Activated T-helper 17 cell treated with anti-CD3 and anti-CD28 coated beads, Interleukin-2, amount 50 U/mL, for 72 hours (primary cell): ENCODE measurements around the gene TMEM72. TPM values are rescaled to one million over a fixed set of nuclear protein-coding genes. Genes with fewer than 3 reads are reported as not detected.

Source experiments
- ATAC-seq: fragments of 150-1000 bp; cut with Tn5 transposase; replicated peaks from 2 replicates; pipeline ENCODE4 v1.10.0; 2021; ENCODE audit warnings: mild to moderate bottlenecking, moderate library complexity
- H3K27ac Mint-ChIP-seq: one replicate; pipeline ENCODE4 v1.8.0; 2022; ENCODE audit warnings: mixed read lengths
- H3K27me3 Mint-ChIP-seq: one replicate; pipeline ENCODE4 v1.8.0; 2022; ENCODE audit warnings: mixed read lengths
- H3K36me3 Mint-ChIP-seq: one replicate; pipeline ENCODE4 v1.8.0; 2022; ENCODE audit warnings: low read depth, mild to moderate bottlenecking, mixed read lengths
- H3K4me1 Mint-ChIP-seq: one replicate; pipeline ENCODE4 v1.8.0; 2022; ENCODE audit warnings: mixed read lengths
- H3K4me3 Mint-ChIP-seq: one replicate; pipeline ENCODE4 v1.8.0; 2022; ENCODE audit warnings: mild to moderate bottlenecking, mixed read lengths
- H3K9me3 Mint-ChIP-seq: one replicate; pipeline ENCODE4 v1.8.0; 2022; ENCODE audit warnings: mixed read lengths
- total RNA-seq, 2 donors: library from RNA; stranded (reverse); gene quantifications; one replicate each; pipeline ENCODE4 v1.2.3, GENCODE V29; 2022

TMEM72 gene
- total RNA-seq, 2 donors from 2014 or later, result not detected

DNA sequence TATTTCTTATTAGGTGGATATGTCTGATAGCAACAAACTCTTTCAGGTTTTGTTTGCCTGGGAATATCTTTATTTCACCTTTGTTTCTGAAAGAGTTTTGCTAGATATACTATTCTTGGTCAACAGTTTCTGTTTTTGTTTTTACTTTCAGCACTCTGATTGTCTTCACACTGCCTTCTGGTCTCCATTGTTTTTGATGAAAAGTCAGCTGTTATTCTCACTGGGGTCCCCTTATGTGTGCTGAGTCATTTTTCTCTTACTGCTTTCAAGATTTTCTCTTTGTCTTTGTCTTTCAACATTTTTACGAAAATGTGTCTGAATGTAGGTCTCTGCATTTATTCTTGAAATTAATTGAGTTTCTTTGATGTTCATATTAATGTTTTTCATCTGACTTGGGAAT lies 33.2 kb downstream of the TMEM72 start:
- H3K27ac Mint-ChIP-seq, result no peak overlapping the region
- no peaks in the 10 kb centered on the region for H3K4me1 Mint-ChIP-seq
- H3K27me3 Mint-ChIP-seq, result peaks cover 8% of the 10 kb centered on the region
- no peak overlapping the region for H3K4me3 Mint-ChIP-seq
- ATAC-seq, result no peak
- H3K9me3 Mint-ChIP-seq, result peaks cover 15% of the 10 kb centered on the region
- no peaks in the 10 kb centered on the region for H3K36me3 Mint-ChIP-seq

DNA sequence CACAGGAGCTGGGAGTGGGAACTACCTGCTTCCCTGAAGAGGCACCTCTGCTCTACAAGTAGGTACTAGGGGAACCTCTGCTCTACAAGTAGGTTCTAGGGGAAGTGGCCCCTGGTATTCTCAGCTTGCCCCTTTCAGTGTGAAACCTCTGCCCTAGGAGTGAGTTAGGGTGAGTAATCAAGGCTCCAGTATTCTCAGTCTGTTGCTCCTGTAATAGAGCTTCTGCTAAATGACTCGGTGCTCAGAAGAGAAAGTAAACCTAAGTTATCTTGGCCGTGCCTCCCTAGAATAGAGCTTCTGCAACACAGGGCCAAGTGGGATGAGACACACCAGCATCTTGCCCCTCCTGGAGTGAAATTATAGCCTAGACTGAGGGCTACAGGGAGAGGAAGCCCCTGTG lies 35.1 kb downstream of the TMEM72 start:
- Mint-ChIP-seq H3K4me3 (no peak overlapping the region), H3K27ac (no peak overlapping the region), H3K4me1 (no peaks in the 10 kb centered on the region), H3K27me3 (peaks cover 8% of the 10 kb centered on the region), H3K36me3 (no peaks in the 10 kb centered on the region), H3K9me3 (peaks cover 15% of the 10 kb centered on the region)
- no peak for ATAC-seq

DNA sequence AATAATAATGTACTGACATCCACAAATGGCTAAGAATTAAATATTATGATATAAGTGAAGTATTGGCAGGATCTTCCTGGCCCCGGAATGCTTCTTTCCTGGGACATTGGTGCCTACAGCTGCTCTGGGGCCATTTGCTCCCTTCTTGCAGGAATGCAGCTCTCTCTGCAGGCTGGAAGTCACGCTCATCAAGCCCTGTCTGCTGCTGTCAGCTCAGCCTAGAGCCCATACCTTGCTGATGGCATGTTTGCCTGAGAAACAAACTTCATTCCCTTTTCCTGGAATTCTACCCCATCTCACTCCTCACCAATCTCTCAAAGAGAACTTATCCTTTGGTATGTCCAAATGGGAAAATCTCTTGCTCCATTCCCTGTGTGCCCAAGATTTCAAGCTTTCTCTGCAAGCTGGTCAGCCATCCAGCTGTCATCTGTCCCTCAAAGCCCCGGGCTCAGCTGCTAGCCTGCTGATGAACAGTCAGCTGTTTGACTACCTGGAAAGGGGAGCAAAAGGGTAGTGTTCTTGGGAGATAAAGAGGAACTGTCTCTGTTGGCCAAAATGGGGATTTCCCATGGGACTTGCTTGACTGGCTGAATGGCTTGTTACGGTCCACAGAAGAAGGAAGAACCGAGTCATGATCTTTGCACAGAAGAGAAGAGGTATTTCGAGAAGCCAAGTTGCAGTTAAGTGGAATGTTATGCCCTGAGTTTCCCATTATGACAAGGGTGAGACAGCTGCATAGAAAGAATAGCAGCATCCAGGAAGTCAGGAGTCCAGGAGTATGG lies 36.4 kb downstream of the TMEM72 start:
- H3K9me3 Mint-ChIP-seq, result peaks cover 15% of the 10 kb centered on the region
- no peaks in the 10 kb centered on the region for H3K4me1 Mint-ChIP-seq
- peaks cover 8% of the 10 kb centered on the region for H3K27me3 Mint-ChIP-seq
- H3K4me3 Mint-ChIP-seq, result no peak overlapping the region
- no peak for ATAC-seq
- no peaks in the 10 kb centered on the region for H3K36me3 Mint-ChIP-seq
- H3K27ac Mint-ChIP-seq, result no peak overlapping the region

DNA sequence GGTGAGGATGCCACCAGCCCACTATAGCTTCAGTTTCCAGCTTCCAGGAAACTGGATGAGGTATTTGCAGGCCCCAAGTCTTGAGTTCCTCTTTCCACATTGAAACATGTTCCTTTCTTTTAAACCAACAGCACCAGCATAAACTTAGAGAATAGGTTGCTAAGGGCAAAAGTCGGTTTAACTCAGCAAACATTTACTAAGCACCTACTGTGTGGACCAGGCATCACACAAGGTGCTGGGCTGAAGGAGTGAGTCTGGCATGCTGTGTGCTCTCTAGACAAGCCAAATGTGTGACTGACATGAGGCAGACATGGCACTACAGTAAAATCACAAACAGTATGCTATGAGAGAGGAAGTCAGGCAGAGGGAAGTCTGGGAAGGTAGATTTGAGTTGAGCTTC lies 37.5 kb downstream of the TMEM72 start:
- Mint-ChIP-seq H3K27me3 (peaks cover 8% of the 10 kb centered on the region), H3K4me3 (no peak overlapping the region), H3K36me3 (no peaks in the 10 kb centered on the region), H3K27ac (no peak overlapping the region), H3K4me1 (no peaks in the 10 kb centered on the region), H3K9me3 (peaks cover 15% of the 10 kb centered on the region)
- ATAC-seq, result no peak

DNA sequence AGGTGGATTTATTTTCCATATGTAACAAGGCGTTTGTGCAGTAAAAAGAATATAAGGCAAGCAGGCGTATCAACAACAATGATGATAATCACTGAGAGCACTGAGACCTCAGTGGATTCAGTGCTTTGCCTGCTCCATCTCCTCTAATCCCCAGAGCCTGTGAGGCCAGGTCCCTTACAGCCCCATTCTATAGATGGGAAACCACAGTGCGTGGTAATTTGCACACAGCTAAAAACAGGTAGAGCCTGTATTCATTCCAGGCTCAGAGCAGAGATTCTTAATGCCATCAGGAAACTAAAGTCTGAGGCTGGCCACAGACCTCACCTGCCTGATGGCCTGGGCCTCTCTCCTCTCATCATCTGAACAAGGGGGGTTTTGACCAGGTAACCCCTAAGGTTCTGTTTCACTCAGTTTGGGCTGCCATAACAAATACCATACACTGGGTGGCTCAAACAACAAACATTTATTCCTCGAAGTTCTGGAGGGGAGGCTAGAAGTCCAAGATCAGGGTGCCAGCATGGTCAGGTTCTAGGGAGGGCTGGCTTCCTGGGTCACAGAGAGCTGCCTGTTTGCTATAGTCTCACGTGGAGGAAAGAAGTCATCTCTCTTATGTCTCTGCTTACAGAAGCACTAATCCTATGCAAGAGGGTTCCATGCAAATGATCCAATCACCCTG lies 38.1 kb downstream of the TMEM72 start:
- H3K27me3 Mint-ChIP-seq, result peaks cover 8% of the 10 kb centered on the region
- no peak overlapping the region for H3K4me3 Mint-ChIP-seq
- H3K9me3 Mint-ChIP-seq, result peaks cover 11% of the 10 kb centered on the region
- H3K36me3 Mint-ChIP-seq, result no peaks in the 10 kb centered on the region
- H3K27ac Mint-ChIP-seq, result no peak overlapping the region
- H3K4me1 Mint-ChIP-seq, result no peaks in the 10 kb centered on the region
- ATAC-seq, result no peak

DNA sequence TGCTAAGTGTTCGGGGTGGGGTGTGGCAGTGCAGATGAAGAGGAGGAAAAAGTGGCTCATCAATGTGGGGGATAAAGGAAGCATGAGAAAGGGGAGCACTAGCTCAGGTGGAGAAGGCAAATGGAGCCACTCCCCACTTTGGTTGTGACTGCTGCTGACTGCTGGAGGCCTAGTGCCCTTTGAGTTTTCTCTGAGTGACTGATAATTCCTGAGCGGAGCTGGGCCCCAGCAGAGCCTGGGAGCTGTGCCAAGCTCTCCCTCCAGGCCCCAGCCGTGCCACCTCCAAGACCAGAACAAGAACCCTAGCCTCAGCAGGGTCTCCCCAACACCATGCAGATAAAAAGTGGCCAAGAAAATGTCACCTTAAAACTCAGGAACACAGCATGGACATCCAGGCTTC lies 38.8 kb downstream of the TMEM72 start:
- Mint-ChIP-seq H3K27me3 (peaks cover 4% of the 10 kb centered on the region), H3K4me3 (no peak overlapping the region), H3K9me3 (peaks cover 5% of the 10 kb centered on the region), H3K4me1 (peaks cover 3% of the 10 kb centered on the region), H3K36me3 (no peaks in the 10 kb centered on the region), H3K27ac (no peak overlapping the region)
- ATAC-seq, result no peak

DNA sequence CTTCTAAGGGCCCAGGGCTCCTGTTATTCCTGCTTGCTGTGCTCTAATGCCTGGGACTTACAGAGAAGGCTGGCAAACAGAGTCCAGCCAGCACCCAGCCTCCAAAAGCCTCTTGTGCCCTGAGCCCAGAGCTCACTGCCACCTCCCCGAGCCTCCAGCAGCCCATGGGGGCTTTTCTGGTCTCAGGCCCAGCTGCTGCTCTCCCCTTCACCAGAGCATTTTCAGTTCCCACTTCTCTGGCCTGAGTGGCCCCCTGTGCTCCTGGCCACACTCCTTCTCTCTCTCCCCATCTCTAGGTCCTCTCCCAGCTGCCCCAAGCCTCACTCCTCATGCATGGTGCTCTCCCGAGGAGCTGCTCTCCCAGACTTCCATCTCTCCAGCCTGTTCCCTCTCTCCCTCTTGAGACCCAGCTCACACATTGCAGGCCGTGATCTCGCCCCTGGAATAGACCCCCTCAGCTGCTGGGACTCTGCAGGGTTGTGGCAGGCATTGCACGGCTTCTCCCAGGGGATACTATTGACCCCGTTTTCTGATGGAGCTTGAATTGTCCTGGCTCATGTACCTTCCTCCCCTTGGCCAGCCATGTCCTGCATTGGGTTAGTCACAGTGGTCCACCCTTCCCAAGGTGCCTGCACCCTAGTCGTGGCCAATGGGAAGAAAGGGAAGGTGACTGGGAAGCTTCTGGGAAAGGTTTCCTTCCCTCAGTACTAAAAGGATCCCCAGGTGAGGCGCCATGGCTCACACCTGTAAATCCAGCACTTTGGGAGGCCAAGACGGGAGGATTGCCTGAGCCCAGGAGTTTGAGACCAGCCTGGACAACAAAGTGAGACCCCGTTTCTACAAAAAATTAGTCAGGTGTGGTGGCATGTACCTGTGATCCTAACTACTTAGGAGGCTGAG lies 39.4 kb downstream of the TMEM72 start:
- Mint-ChIP-seq H3K4me1 (peaks cover 3% of the 10 kb centered on the region), H3K9me3 (no peaks in the 10 kb centered on the region), H3K27me3 (no peaks in the 10 kb centered on the region), H3K36me3 (no peaks in the 10 kb centered on the region), H3K4me3 (no peak overlapping the region), H3K27ac (no peak overlapping the region)
- ATAC-seq, result no peak

DNA sequence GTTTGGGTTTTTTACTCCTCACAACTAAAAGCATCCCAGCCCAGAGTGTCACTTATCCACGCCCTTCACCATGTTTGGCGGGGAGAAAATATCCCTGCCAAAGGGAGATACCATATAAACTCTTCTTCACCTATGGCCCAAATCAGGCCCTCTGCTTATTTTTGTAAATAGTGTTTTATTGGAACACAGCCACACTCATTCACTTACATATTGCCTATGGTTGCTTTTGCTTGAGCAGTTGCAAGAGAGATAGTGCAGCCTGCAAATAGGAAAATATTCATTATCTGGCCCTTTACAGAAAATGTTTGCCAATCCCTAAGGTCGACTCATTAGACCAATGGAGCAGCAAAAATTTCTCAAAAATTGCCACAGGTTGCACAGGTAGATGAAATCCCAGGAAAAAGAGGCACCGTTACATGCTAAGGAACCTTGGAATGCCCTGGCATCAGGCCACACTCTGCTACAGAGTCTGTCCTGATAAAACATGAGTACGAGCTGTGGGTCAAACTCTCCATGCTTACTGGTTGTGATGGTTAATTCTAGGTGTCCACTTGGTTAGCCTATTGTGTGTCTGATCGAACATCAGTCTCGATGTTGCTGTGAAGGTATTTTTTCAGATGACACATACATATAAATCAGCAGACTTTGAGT lies 40.6 kb downstream of the TMEM72 start:
- no peak for ATAC-seq
- Mint-ChIP-seq H3K27ac (no peak overlapping the region), H3K4me3 (no peak overlapping the region), H3K36me3 (no peaks in the 10 kb centered on the region), H3K9me3 (no peaks in the 10 kb centered on the region), H3K4me1 (peaks cover 3% of the 10 kb centered on the region), H3K27me3 (no peaks in the 10 kb centered on the region)

DNA sequence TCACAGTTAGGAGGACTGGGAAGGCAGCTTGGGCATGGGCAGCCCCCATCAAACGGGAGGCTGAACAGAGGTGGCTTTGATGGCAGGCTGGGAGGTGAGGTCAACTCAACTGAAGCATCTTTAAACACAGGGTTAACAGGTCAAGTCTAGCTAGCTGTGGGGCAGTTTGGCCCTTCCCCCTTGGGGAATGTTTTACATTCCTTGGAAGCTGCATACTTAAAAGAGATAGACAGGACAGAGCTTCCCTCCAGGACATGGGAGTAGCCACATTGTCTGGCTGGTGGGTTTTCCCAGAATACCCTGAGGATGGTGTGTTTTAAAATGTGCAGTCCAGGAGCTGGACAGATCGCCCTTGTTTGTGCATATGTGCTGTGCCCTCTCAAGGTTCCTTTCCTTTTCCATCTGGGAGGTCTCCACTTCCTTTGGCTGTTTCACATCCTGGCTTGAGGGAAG lies 41.7 kb downstream of the TMEM72 start:
- no peak for ATAC-seq
- Mint-ChIP-seq H3K4me1 (peaks cover 3% of the 10 kb centered on the region), H3K36me3 (no peaks in the 10 kb centered on the region), H3K27ac (no peak overlapping the region), H3K4me3 (no peak overlapping the region), H3K27me3 (no peaks in the 10 kb centered on the region), H3K9me3 (no peaks in the 10 kb centered on the region)

DNA sequence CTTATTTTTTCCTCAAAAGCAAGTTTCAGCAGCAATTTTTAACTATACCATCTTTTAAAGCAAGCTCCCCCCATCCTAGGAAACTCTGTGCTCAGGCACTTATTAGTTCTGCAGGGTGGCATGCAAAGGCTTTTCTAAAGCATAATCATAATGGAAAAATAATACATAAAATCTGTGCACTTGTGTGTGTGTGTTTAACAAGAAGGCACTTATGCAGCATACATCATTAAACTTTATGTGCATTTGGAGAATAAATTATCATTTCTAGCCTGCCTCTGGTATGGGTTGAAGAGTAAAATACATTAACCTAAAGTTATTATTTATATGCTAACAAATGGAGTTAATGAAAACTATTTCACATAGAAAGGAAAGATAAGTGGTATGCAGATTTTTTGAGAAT lies 42.9 kb downstream of the TMEM72 start:
- H3K27me3 Mint-ChIP-seq, result no peaks in the 10 kb centered on the region
- H3K4me1 Mint-ChIP-seq, result peaks cover 8% of the 10 kb centered on the region
- H3K4me3 Mint-ChIP-seq, result no peak overlapping the region
- no peak overlapping the region for H3K27ac Mint-ChIP-seq
- no peaks in the 10 kb centered on the region for H3K36me3 Mint-ChIP-seq
- no peaks in the 10 kb centered on the region for H3K9me3 Mint-ChIP-seq
- ATAC-seq, result no peak

DNA sequence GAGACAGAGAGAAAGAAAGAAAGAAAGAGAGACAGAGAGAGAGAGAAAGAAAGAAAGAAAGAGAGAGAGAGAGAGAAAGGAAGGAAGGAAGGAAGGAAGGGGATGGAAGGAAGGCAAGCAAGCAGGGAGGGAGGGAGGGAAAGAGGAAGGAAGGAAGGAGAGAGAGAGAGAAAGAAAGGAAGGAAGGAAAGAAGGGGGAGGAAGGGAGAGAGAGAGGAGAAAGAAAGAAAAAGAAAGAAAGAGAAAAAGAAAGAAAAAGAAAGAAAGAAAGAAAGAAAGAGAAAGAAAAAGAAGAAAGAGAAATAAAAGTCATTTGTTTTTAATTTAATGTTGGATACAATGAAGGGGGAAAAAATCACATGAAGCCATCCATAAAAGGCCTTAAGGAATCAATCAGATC lies 43.8 kb downstream of the TMEM72 start:
- peaks cover 8% of the 10 kb centered on the region for H3K4me1 Mint-ChIP-seq
- no peak overlapping the region for H3K27ac Mint-ChIP-seq
- no peaks in the 10 kb centered on the region for H3K9me3 Mint-ChIP-seq
- H3K36me3 Mint-ChIP-seq, result no peaks in the 10 kb centered on the region
- ATAC-seq, result no peak
- no peak overlapping the region for H3K4me3 Mint-ChIP-seq
- H3K27me3 Mint-ChIP-seq, result no peaks in the 10 kb centered on the region

DNA sequence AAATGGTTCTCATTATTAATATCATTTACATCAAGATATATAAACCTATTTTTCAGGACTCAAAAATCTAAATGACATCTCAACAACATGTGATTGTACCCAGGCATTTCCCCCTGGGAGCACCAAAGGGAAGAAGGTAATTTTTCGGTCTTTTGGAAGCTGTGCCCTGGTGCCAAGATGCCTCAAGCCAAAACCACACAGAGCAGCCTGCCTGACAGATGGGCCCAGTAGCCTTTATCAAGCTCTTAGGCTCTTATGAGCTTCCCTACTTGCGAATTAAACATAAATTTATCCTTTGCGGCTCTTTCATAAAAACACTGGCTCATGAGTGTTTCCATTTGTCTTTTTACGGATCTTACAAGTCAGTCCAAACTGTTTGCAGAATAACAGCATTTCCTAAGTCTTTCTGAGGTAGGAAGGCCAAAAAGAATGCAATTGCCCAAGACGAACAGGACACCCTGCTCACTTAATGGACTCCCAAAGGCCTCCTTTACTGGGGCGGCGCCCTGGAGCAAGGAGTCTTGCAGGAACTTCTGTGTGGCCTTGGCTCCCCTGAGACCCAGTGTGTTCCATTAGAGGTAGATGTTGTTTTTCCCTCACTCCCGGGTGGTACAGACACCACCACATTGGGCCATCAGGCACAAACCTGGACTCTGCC lies 44.4 kb downstream of the TMEM72 start:
- no peak for ATAC-seq
- Mint-ChIP-seq H3K4me1 (peaks cover 8% of the 10 kb centered on the region), H3K4me3 (no peak overlapping the region), H3K27me3 (no peaks in the 10 kb centered on the region), H3K27ac (no peak overlapping the region), H3K36me3 (no peaks in the 10 kb centered on the region), H3K9me3 (no peaks in the 10 kb centered on the region)

DNA sequence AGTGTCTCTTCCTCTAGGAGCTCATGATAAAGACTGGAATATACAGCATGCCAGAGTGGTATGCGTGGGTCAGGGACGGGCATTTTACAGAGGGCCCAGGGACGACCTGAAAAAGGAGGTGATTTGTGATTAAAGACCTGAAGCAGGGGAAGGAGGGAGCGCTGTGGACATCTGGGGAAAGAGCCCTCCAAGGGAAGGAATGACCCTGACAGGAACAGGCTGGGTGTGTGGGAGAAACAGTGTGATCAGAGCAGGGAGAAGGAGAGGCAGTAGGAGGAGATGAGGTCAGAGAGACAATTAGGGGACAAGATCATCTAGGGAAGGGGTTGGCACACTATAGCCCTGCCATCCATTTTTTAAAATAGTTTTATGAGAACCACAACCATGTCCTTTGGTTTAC lies 45.1 kb downstream of the TMEM72 start:
- ATAC-seq, result no peak
- no peak overlapping the region for H3K4me3 Mint-ChIP-seq
- H3K36me3 Mint-ChIP-seq, result no peaks in the 10 kb centered on the region
- no peaks in the 10 kb centered on the region for H3K9me3 Mint-ChIP-seq
- H3K4me1 Mint-ChIP-seq, result peaks cover 8% of the 10 kb centered on the region
- no peaks in the 10 kb centered on the region for H3K27me3 Mint-ChIP-seq
- H3K27ac Mint-ChIP-seq, result no peak overlapping the region
